DMS 273 treated with DMSO at 0.1 percent for 48 hours (cell line): ENCODE measurements around the gene SF3B6.
A peak's percentile ranks its signal among the peaks of the same experiment; 100 is the strongest.
"Not testable (repeated sequence)": the region's sequence is repeated elsewhere in the genome, so short reads cannot be mapped to it uniquely, and the experiment has no call there.

Source experiments
- DNase-seq: peaks from one replicate; lab custom pipeline; 2025; lab: John Stamatoyannopoulos, UW

Gene SF3B6, protein sequence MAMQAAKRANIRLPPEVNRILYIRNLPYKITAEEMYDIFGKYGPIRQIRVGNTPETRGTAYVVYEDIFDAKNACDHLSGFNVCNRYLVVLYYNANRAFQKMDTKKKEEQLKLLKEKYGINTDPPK

DNA sequence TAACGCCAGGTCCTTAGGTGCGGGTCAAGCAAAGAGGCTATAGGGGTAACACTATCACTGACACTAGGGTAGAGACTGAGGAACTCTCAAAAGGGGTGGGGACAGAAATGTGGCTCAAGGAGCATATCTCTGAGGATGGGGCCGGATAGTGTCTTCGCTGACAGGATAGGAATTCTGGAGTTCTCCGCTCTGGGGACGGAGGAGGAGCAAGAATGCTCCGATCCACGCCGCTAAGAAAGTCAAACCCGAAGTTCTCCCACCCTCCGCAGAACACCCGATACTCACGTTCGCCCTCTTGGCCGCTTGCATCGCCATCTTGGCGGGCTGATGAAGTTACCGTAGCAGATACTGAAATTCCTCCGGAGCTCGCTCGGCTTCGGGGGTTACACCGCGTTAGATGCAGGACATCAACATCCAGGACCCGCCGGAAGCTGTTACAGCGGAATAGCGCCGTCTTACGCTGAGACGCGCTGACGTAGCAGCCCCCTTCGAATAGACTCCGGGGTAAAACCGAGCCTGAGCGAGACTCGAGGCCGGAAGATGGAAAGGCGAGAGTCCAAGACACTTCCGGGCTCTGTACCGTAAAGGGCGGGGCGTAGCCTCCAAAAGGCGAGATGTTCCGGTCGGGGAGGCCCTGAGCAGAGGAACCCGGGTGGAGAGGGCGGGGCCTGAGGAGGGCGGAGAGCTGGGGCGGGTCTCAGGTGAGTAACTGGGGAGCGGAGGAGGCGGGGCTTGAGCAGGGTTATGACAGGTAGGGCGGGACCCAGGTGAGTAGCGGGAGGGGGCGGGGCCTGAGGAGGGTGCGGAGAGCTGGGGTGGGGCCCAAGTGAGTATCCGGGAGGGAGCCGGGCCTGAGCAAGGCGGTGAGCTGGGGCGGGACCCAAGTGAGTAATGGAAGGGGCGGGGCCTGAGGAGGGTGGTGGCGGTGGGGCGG is at the start of gene SF3B6:
TSS of gene SF3B6 (minus strand) at position 412 of the 934 bp plus-strand sequence. CDS start at position 315, 97 bp downstream.
- peak; percentile 94 for DNase-seq

DNA sequence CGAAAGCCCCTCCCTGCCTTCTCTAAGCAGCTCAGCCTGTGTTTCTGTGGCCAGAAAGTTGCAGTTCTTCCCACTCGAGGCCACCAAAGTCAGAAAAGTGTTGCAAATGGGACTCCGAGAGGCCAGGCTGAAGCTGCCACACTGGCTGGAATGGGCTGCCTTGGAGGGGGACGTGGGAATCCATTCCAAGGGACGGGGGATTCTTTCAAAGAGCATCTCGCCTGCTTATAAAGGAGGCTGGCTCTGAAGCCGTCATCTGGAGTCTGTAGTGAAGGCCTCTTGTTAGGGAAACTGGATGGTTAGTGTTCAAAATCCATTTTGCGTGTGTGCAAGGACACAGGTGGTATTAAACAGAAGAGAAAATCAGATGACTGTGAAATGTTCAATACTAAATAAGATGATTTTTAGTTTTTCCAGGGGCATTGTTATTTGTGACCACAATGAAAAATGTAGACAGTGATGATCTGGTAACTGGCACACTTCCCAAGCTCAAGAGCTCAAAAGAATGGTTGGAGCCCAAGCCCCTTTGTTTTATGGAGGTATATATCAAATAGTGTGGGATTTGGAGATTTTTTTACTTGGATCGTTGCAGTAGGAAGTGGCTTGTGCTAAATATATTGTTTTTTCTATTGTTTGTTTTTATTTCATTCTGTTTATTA is 47.9 kb upstream of the SF3B6 start:
- no peak for DNase-seq

DNA sequence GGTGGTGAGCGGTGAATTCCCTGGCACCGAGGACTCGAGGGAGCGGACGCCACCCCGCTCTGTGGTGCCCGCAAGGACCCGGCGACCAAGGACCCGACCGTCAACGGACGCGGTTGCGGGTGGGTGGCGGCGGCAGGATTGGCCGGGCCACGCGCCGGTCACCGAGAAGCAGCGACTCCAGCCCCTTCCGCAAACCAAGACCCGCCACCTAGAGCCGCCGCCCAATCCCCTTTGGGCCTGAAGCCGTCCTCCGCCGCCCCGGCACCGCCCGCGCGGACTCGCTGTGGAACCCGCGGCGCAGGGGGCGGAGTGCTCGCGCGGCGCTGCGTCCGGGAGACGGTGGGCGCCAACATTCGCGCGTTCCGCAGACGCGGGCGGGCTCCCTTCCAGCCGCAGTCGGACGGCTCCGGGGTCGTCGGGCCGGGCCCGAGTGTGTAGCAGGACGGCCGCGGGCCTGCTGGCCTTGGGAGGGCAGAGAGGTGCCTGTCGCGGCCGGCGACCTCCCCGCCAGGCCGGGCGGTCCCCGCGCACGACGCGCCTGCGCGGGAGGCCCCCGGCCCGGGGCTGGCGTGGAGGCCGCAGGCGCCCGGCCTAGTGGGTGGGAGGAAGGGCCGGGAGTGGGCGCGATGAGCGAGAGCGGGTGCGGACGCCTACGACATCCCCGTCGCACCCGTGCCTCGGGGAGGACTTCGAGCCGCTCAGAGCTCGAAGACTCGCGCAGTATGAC is 47.2 kb upstream of the SF3B6 start, which contains the start of the genes FAM228B and PFN4:
TSS of gene FAM228B (plus strand) at position 275 of the 727 bp plus-strand sequence. CDS start 893 bp downstream, outside the sequence.
TSS of gene PFN4 (minus strand) at position 140 of the 727 bp plus-strand sequence. CDS start 799 bp downstream, outside the sequence.
- DNase-seq: peak; percentile 51

DNA sequence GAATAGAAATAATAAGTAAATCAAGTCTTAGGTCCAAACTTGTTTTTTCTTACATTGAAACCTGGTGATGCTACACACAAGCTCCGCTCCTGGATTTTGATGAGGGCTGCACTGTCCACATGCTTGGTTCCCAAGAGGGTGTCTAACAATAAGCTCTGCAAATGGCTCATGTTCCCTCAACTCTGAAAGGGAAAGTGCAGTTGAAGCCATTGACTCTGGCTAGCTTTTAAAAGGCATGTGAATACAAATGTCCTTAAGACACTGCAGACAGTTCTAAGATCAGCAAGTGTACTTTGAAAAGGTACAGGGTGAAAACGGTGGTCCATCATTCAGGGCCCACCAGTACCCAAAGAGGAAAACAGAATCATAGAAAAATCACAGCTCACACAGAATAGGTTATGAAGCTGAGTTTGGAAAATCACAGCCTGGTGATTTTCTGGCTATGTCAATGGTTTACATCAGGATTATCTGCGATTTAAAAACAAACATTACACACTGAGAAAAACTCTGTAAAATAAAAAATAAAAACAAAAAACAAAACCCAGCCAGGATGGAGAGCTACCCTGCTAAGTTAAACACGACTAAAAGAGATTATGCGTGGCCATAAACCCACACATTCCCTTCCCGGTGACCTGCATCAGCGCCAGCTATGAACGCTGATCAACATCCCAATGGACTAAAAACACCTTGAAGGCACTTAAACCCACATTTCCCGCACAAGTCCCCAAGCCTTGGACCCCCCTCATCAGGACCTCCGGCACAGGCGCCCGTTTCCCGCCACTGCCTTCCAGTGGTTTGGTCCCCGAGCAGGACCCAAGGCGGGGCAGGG is 46.5 kb upstream of the SF3B6 start:
- DNase-seq: no peak

DNA sequence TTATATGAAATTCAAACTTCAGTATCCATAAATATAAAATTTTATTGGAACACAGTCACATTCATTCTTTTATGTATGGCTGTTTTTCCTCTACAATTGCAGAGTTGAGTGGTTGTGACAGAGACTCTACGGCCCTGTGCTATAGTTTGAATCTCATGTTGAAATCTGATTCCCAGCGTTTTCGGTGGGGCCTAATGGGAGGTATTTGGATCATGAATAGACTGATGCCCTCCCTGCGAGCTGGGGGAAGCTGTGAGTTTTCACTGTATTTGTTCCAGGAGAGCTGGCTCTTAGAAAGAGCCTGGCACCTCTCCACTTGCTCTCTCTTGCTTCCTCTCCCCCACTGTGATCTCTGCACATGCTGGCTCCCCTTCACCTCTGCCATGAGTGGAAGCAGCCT is 45.3 kb upstream of the SF3B6 start:
- DNase-seq: no peak

DNA sequence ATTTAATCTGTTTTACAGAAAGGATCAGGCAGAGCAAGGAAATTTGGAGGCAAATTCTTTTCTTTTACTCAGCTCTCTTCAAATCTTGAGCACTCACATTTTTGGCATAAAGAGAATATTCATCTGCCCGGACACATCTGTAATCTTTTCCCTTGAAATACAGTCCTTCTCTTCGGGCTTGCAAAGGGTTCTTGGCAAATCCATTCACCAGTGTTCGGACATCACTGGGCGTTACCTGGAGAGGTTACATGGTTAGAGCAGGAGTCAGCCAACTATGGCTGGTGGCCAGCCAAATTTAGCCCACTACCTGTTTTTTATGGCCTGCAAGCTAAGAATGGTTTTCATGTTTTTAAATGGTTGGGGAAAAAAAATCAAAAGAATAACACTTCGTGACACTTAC is 44.9 kb upstream of the SF3B6 start:
- DNase-seq: no peak

DNA sequence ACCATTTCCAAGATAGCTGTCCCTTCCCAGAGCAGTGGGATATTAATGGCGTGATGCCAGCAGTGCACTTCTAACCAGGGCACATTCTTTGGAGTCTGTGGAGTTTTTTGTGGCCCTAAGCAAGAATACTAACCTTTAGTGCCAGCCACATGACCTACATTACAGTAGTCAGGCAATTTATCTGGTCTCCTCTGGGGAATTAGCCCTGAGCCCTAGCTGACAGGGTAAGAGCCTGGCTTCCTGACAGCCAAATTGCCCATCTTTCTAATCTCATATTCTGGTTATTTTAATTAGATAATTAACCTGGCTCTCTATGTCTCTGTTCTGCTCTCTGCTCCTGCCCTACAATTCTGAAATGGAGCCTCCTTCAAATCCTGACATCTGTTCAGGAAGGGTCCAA is 41.8 kb upstream of the SF3B6 start:
- DNase-seq: no peak

DNA sequence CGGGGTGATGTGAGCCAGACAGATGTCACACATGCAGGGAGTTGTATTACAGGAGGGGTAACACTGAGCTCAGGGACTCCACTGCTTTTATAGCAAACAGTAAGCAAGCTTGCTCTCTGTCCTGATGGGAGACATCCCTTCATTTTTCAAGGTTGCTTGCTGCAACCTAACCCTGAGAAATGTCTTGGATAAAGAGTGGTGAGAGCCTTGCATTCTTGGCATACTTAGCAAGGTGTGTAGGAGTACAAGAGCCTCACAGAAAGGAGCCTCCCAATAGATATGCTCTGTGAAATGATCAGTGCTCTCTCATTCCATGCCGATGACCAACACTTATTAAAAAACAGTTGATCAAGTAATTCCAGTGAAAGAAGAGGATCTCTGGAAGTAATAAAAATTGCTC is 38.9 kb upstream of the SF3B6 start:
- no peak for DNase-seq

DNA sequence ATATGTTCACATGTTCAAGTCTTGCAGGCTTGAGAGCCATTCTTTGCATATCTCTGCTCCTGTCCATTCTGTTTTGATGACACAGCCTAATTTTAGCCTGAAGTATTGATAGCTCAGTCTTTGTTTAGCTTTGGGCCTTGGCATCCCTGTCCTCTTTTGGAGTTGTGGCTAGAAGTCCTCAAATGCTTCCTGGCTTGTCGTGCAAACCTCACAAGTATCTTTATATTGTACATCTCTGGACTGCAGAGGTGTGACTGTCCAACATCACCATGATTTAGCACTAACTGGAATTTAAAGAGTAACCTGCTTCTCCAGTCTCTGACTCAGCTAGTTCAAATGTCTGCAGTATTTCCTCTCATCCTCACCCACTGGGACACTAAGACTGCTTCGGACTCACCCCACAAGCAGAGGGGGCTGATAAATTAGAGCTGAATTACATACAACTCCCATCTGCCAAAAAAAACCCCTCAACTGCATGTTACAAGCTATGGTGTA is 35.3 kb upstream of the SF3B6 start:
- DNase-seq: no peak

DNA sequence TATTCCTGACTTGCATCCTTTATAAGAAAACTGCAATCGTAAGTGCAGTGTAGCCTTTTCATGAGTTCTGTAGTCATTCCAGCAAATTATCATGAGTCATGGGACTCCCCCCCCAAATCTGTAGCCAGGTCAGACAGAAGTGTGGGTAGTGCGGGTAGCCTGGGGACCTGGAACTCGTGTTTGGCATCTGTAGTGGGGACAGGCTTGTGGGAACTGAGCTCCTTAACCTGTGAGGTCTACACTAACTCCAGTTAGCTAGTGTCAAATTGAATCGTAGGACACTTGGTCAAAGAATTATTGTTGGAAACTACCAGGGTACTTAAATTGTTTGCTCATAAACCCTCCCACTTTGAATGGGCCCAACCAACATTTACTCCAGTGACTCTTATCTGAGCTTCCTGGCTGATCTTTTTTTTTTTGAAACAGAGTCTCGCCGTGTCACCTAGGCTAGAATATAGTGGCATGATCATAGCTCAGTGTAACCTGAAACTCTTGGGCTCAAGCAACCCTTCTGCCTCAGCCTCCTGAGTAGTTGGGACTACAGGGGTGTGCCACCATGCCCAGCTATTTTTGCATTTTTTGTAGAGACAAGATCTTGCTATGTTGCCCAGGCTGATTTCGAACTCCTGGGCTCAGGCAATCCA is 34.7 kb upstream of the SF3B6 start:
- DNase-seq: no peak

DNA sequence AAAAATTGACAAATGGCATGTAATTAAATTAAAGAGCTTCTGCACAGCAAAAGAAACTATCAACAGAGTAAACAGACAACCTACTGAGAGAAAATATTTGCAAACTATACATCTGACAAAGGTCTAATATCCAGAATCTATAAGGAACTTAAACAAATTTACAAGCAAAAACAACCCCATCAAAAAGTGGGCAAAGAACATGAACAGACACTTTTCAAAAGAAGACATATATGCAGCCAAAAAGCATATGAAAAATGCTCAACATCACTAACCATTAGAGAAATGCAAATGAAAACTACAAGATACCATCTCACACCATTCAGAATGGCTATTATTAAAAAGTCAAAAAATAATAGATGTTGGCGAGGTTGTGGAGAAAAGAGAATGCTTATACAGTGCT is 33.3 kb upstream of the SF3B6 start:
- DNase-seq: not testable (repeated sequence)

DNA sequence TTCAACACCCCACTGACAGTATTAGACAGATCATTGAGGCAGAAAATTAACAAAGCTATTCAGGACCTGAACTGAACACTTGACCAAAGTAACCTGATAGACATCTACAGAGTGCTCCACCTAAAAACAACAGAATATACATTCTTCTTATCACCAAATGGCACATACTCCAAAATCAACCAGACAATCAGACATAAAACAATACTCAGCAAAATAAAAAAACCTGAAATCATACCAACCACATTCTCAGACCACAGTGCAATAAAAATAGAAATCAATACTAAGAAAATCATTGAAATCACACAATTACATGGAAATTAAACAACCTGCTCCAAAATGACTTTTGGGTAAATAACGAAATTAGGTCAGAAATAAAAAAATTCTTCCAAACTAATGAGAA is 31.2 kb upstream of the SF3B6 start:
- no peak for DNase-seq

DNA sequence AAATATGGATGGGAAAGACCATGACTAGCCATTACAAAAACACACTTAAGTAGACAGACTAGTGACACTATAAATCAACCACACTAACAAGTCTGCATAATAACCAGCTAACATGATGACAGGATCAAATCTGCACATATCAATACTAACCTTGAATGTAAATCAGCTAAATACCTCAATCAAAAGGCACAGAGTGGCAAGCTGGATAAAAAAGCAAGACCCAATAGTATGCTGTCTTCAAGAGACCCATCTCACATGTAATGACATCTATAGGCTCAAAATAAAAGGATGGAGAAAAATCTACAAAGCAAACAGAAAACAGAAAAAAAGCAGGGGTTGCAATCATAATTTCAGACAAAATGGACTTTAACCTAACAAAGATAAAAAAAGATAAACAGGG is 30.7 kb upstream of the SF3B6 start:
- no peak for DNase-seq

DNA sequence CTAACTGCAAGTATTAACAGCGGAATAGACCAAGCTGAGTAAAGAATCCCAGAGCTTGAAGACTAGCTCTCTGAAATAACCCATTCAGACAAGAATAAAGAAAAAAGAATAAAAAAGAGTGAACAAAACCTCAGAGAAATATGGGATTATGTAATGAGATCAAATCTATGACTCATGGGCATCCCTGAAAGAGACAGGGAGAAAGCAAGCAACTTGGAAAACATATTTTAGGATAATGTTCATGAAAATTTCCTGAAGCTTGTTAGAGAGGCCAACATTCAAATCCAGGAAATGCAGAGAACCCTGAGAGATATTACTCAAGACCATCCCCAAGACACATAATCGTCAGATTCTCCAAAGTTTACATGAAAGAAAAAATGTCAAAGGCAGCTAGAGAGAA is 29.7 kb upstream of the SF3B6 start:
- no peak for DNase-seq

DNA sequence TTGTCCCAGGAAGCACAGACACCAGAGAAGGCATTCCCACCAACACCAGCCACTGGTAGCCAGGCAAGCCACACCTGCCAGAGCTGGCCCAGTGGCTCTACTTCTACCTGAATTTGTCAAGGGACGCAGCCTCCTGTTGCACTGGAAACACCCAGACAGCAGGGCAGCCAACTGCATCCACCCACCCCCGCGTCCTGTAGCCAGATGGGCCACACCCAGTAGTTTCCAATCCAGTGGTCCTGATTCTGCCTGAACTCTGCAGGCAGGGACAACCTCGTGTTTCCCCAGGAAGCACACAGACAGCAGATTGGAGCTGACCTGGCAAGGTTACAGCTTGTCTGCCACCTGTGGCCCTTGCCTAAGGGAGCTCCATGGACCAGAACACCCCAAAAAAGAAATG is 28.8 kb upstream of the SF3B6 start:
- no peak for DNase-seq

DNA sequence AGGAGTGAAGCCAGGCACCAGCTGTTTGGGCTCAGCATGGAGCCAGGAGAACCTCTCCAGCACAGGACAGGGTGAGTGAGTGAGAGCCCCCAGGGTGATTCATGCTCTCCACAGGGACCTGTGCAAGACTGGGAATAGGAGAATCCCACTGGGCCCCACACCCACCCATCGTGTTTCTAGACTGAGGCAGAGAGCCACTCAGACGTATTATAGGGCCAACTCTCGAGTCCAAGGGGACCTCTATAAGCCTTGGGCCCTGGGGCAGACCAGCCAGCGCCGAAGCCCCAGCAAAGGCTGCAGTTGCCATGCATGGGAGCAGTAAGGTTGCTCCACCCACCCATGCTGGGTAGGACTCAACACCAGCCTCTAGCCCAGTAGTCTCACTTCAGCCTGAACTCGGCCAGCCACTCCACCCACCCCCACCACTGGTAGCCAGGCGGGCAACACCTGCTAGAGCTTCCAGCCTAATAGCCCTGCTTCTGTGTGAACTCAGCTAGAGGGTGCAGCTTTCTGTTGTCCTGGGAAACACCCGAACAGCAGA is 28.1 kb upstream of the SF3B6 start:
- no peak for DNase-seq

DNA sequence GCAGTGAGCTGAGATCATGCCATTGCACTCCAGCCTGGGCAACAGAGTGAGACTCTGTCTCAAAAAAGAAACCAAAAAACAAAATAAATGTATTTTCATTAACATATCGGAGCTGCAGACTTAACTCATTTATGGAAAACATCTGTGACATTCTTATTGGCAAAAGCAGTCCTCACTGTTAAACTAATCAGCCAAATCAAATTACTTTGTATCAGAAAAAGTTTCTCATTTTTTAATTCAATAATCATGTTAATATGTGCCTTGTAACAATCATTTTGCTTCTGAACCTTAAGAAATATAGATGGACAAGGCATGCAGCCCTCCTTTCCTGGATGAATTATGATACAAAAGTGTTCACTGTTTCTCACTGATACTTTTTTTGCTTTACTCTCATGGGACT is 26.6 kb upstream of the SF3B6 start:
- DNase-seq: no peak

DNA sequence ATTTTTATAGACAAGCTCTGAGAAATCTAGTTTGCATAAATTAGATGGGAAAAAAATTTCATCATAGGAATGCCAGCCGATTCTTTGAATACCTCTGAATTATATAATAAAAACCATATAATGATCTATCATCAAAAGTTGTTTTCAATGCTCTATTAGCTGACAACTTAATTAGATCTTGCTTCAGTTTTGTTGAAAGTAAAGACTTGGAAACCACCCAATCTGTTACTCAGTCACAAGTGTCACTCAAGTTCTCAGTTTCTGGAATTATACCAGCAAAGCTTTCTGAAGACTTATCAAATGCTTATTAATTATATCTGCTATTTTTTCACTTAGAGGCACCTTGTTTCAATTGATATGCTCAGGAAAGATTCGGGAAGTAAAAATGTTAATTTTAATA is 25.9 kb upstream of the SF3B6 start:
- DNase-seq: no peak

DNA sequence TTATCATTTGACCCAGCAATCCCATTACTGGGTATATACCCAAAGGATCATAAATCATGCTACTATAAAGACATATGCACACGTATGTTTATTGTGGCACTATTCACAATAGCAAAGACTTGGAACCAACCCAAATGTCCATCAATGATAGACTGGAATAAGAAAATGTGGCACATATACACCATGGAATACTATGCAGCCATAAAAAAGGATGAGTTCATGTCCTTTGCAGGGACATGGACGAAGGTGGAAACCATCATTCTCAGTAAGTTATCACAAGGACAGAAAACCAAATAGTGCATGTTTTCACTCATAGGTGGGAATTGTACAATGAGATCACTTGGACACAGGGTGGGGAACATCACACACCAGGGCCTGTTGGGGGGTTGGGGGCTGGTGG is 24.6 kb upstream of the SF3B6 start:
- DNase-seq: not testable (repeated sequence)

DNA sequence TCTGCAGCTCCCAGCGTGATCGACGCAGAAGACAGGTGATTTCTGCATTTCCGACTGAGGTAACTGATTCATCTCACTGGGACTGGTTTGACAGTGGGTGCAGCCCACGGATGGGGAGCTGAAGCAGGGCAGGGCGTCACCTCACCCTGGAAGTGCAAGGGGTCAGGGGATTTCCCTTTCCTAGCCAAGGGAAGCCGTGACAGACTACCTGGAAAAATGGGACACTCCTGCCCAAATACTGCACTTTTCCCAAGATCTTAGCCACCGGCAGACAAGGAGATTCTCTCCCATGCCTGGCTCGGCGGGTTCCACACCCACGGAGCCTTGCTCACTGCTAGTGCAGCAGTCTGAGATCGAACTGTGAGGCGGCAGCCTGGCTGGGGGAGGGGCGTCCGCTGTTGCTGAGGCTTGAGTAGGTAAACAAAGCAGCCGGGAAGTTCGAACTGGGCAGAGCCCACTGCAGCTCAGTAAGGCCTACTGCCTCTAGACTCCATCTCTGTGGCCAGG is 19.1 kb upstream of the SF3B6 start:
- not testable (repeated sequence) for DNase-seq
